ENCODE results near the gene SEPTIN10.
"Not testable (repeated sequence)": the region's sequence is repeated elsewhere in the genome, so short reads cannot be mapped to it uniquely, and the experiment has no call there.

SEPTIN10 gene

GRCh38 chr2:109635426-109636304 lies 21.9 kb upstream of the SEPTIN10 start:
- intact Hi-C loops (cut with DNase I) = no loop called here
- DNase-seq = peak in 1 of 10 donors; percentile 22

DNA sequence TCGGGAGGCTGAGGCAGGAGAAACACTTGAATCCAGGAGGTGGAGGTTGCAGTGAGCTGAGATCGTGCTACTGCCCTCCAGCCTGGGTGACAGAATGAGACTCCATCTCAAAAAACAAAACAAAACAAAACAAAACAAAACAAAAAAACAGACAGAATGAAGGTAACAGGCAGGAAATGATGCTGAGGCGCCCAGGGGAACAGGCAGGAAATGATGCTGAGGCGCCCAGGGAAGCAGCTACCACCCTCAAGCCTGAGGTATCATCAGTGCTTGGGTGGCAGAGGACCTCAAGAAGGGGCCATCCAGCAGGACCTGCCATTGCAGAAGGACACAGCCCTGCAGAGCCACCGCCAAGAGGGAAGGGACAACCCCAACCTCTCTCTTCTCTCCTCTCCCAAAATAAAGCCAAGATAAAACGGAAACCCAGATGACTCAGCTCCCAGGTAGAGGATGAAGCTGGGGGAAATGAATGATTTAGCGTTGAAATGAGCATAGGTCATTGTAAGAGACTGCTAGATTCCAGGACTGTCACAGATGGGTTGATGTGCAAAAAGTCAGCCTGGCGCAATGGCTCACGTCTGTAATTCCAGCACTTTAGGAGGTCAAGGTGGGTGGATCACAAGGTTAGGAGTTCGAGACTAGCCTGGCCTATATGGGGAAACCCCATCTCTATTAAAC lies 19.7 kb upstream of the SEPTIN10 start:
- intact Hi-C loops (cut with DNase I) = no loop called here
- peak in 1 of 10 donors; percentile 4 for DNase-seq

DNA sequence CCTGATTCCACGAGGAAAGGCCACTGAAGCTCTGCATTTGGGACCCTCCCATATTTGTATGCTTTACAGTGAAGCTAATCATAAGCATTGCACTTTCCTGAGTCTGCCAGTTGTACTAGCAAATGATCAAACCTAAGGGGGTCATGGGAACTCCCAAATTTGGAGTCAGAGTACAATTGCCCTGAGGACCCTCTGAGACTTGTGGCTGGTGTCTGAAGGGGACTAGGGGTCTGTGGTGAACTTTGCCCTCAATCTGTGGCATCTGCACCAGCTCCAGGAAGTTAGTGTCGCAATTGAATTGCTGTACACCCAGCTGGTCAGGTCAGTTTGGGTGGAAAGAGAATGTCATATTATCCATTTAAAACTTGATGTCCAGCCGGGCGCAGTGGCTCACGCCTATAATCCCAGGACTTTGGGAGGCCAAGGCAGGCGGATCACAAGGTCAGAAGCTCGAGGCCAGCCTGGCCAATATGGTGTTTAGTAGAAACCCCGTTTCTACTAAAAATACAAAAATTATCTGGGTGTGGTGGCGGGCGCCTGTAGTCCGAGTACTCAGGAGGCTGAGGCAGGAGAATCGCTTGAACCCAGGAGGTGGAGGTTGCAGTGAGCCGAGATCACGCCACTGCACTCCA lies 18.5 kb upstream of the SEPTIN10 start:
- intact Hi-C loops (cut with DNase I) = no loop called here
- DNase-seq = peak in 1 of 10 donors; percentile 43

DNA sequence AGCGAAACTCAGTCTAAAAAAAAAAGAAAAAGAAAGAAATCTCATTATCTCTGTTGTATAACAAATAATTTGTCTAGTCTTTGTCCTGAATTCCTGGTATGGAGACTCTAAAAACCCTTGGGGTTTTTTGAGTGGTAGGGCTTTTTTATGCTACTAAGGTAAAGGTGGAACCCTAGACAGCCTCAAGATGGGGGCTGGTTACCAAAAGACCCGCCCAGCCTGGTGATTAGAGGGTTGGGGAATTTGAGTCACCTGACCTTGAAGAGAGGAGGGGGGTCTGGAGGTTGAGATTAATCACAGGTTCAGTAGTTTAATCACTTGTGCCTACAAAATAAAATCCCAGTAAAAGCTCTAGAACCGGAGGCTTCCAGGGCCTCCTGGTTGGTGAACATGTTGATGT lies 18.0 kb upstream of the SEPTIN10 start:
- peak in 1 of 10 donors; percentile 11 for DNase-seq
- intact Hi-C loops (cut with DNase I) = no loop called here

- intact Hi-C loops (cut with DNase I) = no loop called here
- DNase-seq = peak in 1 of 10 donors; percentile 43
Measured at GRCh38 chr2:109630441-109631430, 17.0 kb upstream of the SEPTIN10 start.

- intact Hi-C loops (cut with DNase I) = no loop called here
Measured at GRCh38 chr2:109629867-109630266, 16.1 kb upstream of the SEPTIN10 start.

GRCh38 chr2:109628321-109628720 lies 14.6 kb upstream of the SEPTIN10 start:
- intact Hi-C loops (cut with DNase I) = not testable (repeated sequence)
- peak in 1 of 10 donors; percentile 57 for DNase-seq

More at GRCh38 chr2:109629867-109630266, 16.1 kb upstream of the SEPTIN10 start:
- peak in 1 of 10 donors; percentile 2 for DNase-seq

DNA sequence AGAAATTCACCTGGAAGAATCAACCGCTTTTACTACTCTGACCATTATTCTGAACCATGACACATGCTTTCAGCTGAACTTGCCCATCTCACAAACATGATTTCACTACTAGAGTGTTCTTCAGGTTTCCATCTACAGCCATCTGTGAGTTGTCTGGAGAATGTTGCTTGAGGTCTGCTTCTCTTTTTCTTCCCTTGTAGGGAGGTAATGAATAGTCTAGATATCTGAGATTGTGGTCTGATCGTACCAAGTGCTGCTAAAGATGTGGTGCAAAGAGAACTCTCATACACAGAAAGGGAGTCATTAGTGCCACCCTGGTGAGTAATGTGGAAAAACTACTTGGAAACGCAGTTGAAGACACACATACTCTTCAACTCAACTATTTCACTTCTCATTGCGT lies 10.6 kb upstream of the SEPTIN10 start:
- no peak for DNase-seq

DNA sequence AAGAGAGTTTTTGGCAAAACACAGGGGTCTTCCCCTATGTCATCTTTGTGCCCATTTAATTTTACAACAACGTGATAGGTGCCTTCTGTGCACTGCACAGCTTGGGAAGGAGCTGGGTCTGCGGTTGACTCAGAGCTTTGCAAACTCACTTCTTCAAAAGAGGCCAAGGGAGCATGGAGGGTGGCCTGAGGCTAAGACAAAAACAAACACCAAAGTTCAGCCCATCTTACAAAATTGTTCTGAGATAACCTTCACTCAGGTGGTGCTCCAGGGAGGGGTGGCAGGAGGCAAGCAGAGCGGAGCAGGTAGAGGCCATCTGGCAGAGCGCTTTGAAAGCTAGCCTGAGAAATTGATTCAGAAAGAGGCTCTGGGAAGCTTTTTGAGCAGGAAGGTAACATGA lies 10.2 kb upstream of the SEPTIN10 start:
- DNase-seq = peak in 1 of 10 donors; percentile 6
- intact Hi-C loops (cut with DNase I) = no loop called here

More for the DNA sequence above, 10.6 kb upstream of the SEPTIN10 start:
- intact Hi-C loops (cut with DNase I) = no loop called here

DNA sequence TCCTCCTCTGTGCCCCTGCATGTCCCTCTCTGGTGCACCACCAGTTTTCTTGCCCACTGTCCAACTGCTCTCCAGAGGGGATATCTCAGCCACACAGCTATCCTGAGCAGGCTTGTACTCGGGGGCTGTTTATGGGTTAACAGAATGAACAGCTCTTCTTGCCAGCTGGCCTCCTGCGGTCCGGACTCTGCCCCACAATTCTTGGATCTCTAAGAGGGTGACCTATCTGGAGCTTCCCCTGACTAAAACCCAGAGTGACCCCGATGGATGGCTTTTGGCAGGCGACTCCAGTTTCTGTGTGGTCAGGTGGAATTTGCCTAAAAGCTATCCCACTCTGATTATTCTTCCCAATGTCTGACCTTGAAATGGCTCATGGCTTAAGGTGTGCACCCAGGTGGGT lies 9.5 kb upstream of the SEPTIN10 start:
- intact Hi-C loops (cut with DNase I) = no loop called here
- DNase-seq = peak in 1 of 10 donors; percentile 49

- no peak for DNase-seq
- intact Hi-C loops (cut with DNase I) = no loop called here
Measured at GRCh38 chr2:109619032-109619615, 5.4 kb upstream of the SEPTIN10 start.

DNA sequence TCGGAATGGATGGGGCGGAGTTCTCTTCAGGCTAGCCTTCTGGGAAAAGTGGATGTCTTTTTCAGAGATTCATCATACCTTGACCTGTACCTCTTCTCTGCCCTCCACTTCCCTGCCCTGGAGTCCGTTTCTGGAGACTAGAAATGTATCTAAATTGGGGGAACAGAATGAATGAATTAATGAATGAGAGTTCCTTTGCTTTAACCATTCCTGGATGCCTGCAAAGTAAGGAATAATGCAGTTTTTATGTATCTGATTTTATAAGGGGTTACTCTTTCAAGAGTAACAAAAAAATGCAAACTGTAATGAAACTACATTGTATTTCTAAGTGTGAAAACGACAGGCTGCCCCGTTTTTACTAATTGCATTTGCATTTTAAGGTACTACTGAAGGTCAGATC lies 2.4 kb upstream of the SEPTIN10 start:
- intact Hi-C loops (cut with DNase I) = no loop called here
- no peak for DNase-seq

DNA sequence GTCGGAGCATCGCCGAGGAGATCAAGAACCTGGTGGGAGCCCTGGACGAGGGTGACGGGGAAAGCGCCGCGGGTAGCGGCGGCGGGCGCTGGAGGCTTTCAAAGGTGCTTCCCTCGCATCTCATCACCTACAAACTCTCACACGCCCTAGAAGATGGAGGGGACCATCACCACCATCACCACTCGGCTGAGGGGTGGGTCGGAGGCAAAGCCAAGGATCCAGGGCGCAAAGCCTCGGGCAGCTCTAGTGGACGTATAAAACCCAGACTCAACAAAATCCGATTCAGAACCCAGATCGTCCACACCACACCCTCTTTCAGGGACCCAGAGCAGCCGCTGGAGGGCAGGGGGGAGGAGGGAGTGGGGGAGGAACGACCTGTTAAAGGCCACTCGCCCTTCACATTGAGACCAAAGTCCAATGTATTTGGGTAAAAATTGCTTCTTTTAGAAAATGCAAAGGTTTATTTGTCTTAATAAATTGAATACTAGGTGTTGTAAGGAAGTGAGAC lies 1.9 kb upstream of the SEPTIN10 start:
- no peak for DNase-seq
- intact Hi-C loops (cut with DNase I) = no loop called here

DNA sequence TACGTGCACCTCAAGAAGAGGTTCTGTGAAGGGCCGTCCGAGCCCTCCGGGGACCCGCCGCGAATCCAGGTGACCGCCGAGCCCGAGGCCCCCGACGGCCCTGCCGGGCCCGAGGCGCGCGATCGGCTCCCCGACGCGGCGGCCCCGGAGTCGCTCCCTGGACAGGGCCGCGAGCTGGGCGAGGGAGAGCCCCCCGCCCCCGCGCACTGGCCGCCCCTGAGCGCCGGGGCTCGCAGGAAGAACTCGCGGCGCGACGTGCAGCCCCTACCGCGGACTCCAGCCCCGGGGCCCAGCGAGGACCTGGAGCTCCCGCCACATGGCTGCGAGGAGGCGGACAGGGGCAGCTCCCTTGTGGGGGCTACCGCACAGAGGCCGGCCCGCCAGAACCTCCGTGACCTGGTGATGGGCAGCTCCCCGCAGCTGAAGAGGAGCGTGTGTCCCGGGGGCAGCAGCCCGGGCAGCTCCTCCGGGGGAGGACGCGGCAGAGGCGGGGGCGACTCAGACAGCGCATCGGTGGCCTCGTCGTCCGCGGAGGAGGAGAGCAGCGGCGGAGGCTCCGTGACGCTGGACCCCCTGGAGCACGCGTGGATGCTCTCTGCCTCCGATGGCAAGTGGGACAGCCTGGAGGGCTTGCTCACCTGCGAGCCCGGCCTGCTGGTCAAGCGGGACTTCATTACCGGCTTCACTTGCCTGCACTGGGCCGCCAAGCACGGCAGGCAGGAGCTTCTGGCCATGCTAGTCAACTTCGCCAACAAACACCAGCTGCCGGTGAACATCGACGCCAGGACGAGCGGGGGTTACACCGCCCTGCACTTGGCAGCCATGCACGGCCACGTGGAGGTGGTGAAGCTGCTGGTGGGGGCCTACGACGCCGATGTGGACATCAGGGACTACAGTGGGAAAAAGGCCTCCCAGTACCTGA lies 1.2 kb upstream of the SEPTIN10 start:
- intact Hi-C loops (cut with DNase I) = no loop called here
- peak in 2 of 10 donors; percentile 13 to 83 for DNase-seq

- intact Hi-C loops (cut with DNase I) = no loop called here
- DNase-seq = peak in 4 of 10 donors; percentile 14 to 87 (median 44)
Measured at GRCh38 chr2:109613081-109613921, 465 bp downstream of the SEPTIN10 start.

DNA sequence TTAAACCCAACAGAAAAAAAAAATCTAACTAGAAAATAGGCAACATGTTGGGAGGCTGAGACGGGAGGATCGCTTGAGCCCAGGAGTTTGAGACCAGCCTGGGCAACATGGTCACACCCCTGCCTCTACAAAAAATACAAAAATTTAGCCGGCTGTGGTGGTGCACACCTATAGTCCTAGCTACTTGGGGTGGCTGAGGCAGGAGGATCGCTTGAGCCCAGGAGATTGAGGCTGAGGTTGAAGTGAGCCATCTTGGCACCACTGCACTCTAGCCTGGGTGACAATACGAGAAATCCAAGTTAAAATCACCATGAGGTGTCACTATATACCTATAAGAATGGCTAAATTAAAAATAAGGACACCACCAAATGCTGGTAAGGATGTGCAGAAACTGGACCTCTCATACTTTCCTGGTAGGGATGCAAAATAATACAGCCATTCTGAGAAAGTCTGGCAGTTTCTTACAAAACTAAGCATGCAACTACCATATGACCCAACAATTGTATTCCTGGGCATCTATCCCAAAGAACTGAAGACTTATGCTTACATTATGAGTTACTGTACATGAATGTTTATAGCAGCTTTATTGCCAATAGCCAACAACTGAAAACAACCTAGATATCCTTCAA lies 2.2 kb downstream of the SEPTIN10 start:
- intact Hi-C loops (cut with DNase I) = no loop called here
- no peak for DNase-seq

Data from posterior cingulate gyrus (tissue), 11 donors.